Uterus (tissue), 2 donors: ENCODE measurements around the gene TSPAN4.

Experiments
- CTCF ChIP-seq, 4 experiments: fragments of 200-600 bp in 2 of 4; fragments of 450-650 bp in 2 of 4; sonication (generic) in 2 of 4; IDR thresholded peaks; one replicate each; pipeline ENCODE4 v1.5.1; 2016 to 2019; ENCODE audit warnings: antibody characterized with exemption in 4 of 4, mild to moderate bottlenecking in 2 of 4, moderate library complexity in 1 of 4
- POLR2A ChIP-seq, 2 donors: fragments of 450-650 bp; IDR thresholded peaks; one replicate each; pipeline ENCODE4 v1.6.1; 2016; ENCODE audit warnings: antibody characterized with exemption in 2 of 2, mild to moderate bottlenecking in 1 of 2, moderate library complexity in 1 of 2

- TF ChIP-seq CTCF (IDR thresholded peaks at IDR 0.05) (no peak), POLR2A (IDR thresholded peaks at IDR 0.05) (no peak)
Measured at GRCh38 chr11:815675-816432, 26.8 kb upstream of the TSPAN4 start.
